Activated CD8-positive, alpha-beta T cell treated with anti-CD3 and anti-CD28 coated beads, Interleukin-2, amount 10 ng/mL, durations not matched to agents 7 days and 5 days (primary cell): ENCODE results near the gene CDHR2. TPM values are rescaled to one million over a fixed set of nuclear protein-coding genes. Genes with fewer than 3 reads are reported as not detected.

Experiments
- microRNA-seq: library from miRNA; unstranded; fragments of <30 nt; microRNA quantifications from one replicate; pipeline ENCODE4 v1.2.0, GENCODE V29; 2022
- total RNA-seq, 2 experiments: library from RNA; stranded (reverse); gene quantifications; one replicate each; pipeline ENCODE4 v1.2.3, GENCODE V29; 2021

The CDHR2 gene
- total RNA-seq, 2 experiments from 2014 or later = 2.1 to 2.2 TPM

Small RNAs within 50 kb of the gene (microRNA-seq; reads per million reads assigned to microRNA genes)
- gene MIR4281 = not detected

Other genes with a start within 250 kb of the CDHR2 start
- 10 to 100 TPM; 51.0 to 55.7 TPM for gene KIAA1191, start 187.6 kb upstream of the CDHR2 start, total RNA-seq
- 10 to 100 TPM in 1 of 2 experiments, 1 to 10 TPM in 1; 8.6 to 11.0 TPM for gene ARL10, start 183.9 kb upstream of the CDHR2 start, total RNA-seq
- gene NOP16, start 160.7 kb upstream of the CDHR2 start, total RNA-seq = 10 to 100 TPM; 44.5 to 46.3 TPM
- 100 to 1,000 TPM; 129 to 142 TPM for gene HIGD2A, start 160.6 kb upstream of the CDHR2 start, total RNA-seq
- gene CLTB, start 132.8 kb upstream of the CDHR2 start, total RNA-seq = 10 to 100 TPM; 65.4 to 67.7 TPM
- 10 to 100 TPM; 31.3 to 31.4 TPM for gene FAF2, start 101.0 kb upstream of the CDHR2 start, total RNA-seq
- 10 to 100 TPM; 88.3 to 92.7 TPM for gene RNF44, start 11.9 kb upstream of the CDHR2 start, total RNA-seq
- gene GPRIN1, start 60.8 kb downstream of the CDHR2 start, total RNA-seq = 1 to 10 TPM; 1.9 to 2.5 TPM
- not detected for gene SNCB, start 81.2 kb downstream of the CDHR2 start, total RNA-seq
- gene EIF4E1B, start 81.3 kb downstream of the CDHR2 start, total RNA-seq = not detected
- gene TSPAN17, start 98.1 kb downstream of the CDHR2 start, total RNA-seq = 10 to 100 TPM; 41.6 to 47.4 TPM